Subcutaneous adipose tissue (tissue), 4 donors: ENCODE measurements around the gene RHBDL1. TPM values are rescaled to one million over a fixed set of nuclear protein-coding genes. Genes with fewer than 3 reads are reported as not detected.

Experiments
- CTCF ChIP-seq: fragments of 450-650 bp; IDR thresholded peaks from one replicate; pipeline ENCODE4 v1.5.1; 2016; ENCODE audit warnings: low read depth, mild to moderate bottlenecking, control low read depth, antibody characterized with exemption, moderate library complexity
- total RNA-seq, 4 donors: library from RNA; depleted of rRNA; stranded (reverse); fragments of >200 nt; gene quantifications; one replicate each; pipeline ENCODE4 v1.1.0, GENCODE V29; 2016

RHBDL1 gene
- total RNA-seq, 4 donors from 2014 or later: 0.66 to 1.7 (median 1.3) TPM; not detected in 1

GRCh38 chr16:714558-715476 is 39.3 kb downstream of the RHBDL1 start, which contains the start of gene METRN:
TSS of gene METRN (plus strand) at chr16:715118. CDS start at chr16:715290, 172 bp downstream.
- no peak for TF ChIP-seq CTCF

- TF ChIP-seq CTCF: no peak
Observed at GRCh38 chr16:715477-716199, 40.2 kb downstream of the RHBDL1 start.

GRCh38 chr16:716200-716568 is 40.7 kb downstream of the RHBDL1 start:
- no peak for TF ChIP-seq CTCF

GRCh38 chr16:716768-717325 is 41.4 kb downstream of the RHBDL1 start:
- no peak for TF ChIP-seq CTCF

GRCh38 chr16:717450-718245 is 42.2 kb downstream of the RHBDL1 start:
- TF ChIP-seq CTCF: no peak

GRCh38 chr16:718389-718788 is 42.9 kb downstream of the RHBDL1 start:
- TF ChIP-seq CTCF: no peak
